MCF 10A (cell line): ENCODE results near the gene FNBP1. TPM values are rescaled to one million over a fixed set of nuclear protein-coding genes. Genes with fewer than 3 reads are reported as not detected.

Experiments used
- BruUV-seq: library from RNA; stranded (reverse); fragments of 400-500 nt; replicated peaks from 2 replicates; lab custom pipeline; 2021; lab: Mats Ljungman, UMichigan
- CTCF ChIA-PET: fragments of 300-600 bp; sonication (Branson Sonifier 250); formaldehyde crosslinking; extraction: SDS; loops from one replicate; lab custom pipeline; 2021; ENCODE audit warnings: antibody characterized with exemption, inconsistent platforms; lab: Yijun Ruan, JAX
- POLR2A ChIA-PET: fragments of 300-600, 350-650 bp; sonication (Branson Sonifier 250); formaldehyde crosslinking; extraction: SDS; loops from one replicate; lab custom pipeline; 2020; ENCODE audit warnings: antibody characterized with exemption, inconsistent platforms; lab: Yijun Ruan, JAX
- DNase-seq: peaks from one replicate; pipeline ENCODE4 v3.0.0-alpha.2; 2018; ENCODE audit not compliant: unreplicated experiment
- H3K27ac Mint-ChIP-seq: one replicate; pipeline ENCODE4 v1.8.0; 2022; ENCODE audit warnings: mild to moderate bottlenecking, low read depth, mixed read lengths; ENCODE audit not compliant: unreplicated experiment
- H3K27me3 Mint-ChIP-seq: one replicate; pipeline ENCODE4 v1.8.0; 2022; ENCODE audit warnings: mixed read lengths; ENCODE audit not compliant: insufficient read depth, unreplicated experiment
- H3K36me3 Mint-ChIP-seq: one replicate; pipeline ENCODE4 v1.8.0; 2022; ENCODE audit warnings: mild to moderate bottlenecking, moderate library complexity, mixed read lengths; ENCODE audit not compliant: insufficient read depth, unreplicated experiment
- H3K4me1 Mint-ChIP-seq: one replicate; pipeline ENCODE4 v1.8.0; 2022; ENCODE audit warnings: mixed read lengths; ENCODE audit not compliant: insufficient read depth, unreplicated experiment
- H3K4me3 Mint-ChIP-seq: one replicate; pipeline ENCODE4 v1.8.0; 2022; ENCODE audit warnings: mild to moderate bottlenecking, moderate library complexity, mixed read lengths; ENCODE audit not compliant: unreplicated experiment
- H3K9me3 Mint-ChIP-seq: one replicate; pipeline ENCODE4 v1.8.0; 2022; ENCODE audit warnings: mixed read lengths; ENCODE audit not compliant: unreplicated experiment
- intact Hi-C: fragments of 100-400 bp; cut with micrococcal nuclease; formaldehyde crosslinking; loops from 2 replicates; pipeline ENCODE4 v1.14.1; 2022
- total RNA-seq: library from RNA; stranded (reverse); gene quantifications from 2 replicates; pipeline ENCODE4 v1.2.3, GENCODE V29; 2022
- TF ChIP-seq, protein P1 (sequence below): fragments of 200-600 bp; IDR thresholded peaks from one replicate; pipeline ENCODE4 v1.8.0; 2022; ENCODE audit warnings: antibody characterized with exemption, mild to moderate bottlenecking; ENCODE audit not compliant: unreplicated experiment

Gene FNBP1
- total RNA-seq, 1 experiment from 2014 or later, result 24.4 TPM

DNA sequence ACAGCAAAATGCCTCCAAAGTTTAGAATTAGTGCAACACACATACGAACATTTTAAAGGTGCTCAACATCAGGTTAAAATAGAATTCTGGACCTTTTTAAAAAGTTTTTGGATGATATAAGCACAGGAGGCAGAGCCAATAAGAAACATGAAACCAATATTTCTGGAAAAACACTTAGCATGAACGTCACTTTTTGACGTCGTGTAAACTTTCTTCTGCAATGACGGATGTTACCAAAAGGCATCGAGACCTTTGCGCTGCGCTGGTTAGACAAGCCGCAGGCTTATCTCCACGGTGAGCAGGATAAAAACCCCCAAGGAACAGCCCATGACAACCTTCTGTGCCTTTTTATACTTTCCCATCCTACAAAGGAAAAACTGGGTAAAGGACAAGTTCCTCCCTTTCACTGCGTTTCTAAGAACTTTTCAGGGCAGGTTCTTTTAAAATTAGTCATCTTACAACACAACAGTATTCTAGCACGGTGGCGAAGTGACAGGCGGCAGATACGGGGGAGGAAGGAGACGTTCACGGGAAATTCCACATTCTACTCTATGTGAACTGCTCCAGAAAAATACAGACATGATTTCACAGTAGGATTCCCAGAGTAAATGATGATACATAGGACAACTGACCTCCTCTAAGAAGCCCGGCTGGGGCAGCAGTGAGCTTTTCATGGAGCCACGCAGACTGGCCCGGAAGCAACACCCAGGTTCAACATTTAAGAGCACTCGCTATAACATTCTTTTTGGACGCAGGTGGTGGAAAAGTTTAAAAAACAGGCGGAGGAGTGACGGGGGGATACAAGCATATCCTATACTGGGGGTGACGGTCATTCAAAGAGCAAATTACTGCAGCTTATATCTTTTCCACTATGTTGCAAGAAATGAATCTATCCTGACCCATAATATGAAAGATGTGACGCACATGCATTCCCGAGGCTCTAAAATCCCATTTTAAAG is 155.4 kb downstream of the FNBP1 start:
- no peak for DNase-seq
- Mint-ChIP-seq H3K4me1 (peaks cover 5% of the 10 kb centered on the region), H3K27me3 (no peaks in the 10 kb centered on the region), H3K9me3 (no peaks in the 10 kb centered on the region), H3K4me3 (no peak overlapping the region), H3K27ac (no peak overlapping the region), H3K36me3 (peaks cover 21% of the 10 kb centered on the region)
- intact Hi-C loops, result loop anchor here (5.0 kb wide), 1 partner anchor 350 kb away; no protein-coding TSS in a partner anchor
- no TSS peak for BruUV-seq
- ChIA-PET CTCF (interaction anchor here (0.5 to 1.4 kb wide), 7 partner anchors 8 to 219 kb away, joined by 3 to 8 read pairs (median 4); no protein-coding TSS in a partner anchor), POLR2A (interaction anchor here (0.5 to 1.1 kb wide), 3 partner anchors 17 to 224 kb away, joined by 3 to 5 read pairs (median 3); partner anchors contain the start of gene GPR107)
- TF ChIP-seq, protein P1, sequence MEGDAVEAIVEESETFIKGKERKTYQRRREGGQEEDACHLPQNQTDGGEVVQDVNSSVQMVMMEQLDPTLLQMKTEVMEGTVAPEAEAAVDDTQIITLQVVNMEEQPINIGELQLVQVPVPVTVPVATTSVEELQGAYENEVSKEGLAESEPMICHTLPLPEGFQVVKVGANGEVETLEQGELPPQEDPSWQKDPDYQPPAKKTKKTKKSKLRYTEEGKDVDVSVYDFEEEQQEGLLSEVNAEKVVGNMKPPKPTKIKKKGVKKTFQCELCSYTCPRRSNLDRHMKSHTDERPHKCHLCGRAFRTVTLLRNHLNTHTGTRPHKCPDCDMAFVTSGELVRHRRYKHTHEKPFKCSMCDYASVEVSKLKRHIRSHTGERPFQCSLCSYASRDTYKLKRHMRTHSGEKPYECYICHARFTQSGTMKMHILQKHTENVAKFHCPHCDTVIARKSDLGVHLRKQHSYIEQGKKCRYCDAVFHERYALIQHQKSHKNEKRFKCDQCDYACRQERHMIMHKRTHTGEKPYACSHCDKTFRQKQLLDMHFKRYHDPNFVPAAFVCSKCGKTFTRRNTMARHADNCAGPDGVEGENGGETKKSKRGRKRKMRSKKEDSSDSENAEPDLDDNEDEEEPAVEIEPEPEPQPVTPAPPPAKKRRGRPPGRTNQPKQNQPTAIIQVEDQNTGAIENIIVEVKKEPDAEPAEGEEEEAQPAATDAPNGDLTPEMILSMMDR, result no peak

DNA sequence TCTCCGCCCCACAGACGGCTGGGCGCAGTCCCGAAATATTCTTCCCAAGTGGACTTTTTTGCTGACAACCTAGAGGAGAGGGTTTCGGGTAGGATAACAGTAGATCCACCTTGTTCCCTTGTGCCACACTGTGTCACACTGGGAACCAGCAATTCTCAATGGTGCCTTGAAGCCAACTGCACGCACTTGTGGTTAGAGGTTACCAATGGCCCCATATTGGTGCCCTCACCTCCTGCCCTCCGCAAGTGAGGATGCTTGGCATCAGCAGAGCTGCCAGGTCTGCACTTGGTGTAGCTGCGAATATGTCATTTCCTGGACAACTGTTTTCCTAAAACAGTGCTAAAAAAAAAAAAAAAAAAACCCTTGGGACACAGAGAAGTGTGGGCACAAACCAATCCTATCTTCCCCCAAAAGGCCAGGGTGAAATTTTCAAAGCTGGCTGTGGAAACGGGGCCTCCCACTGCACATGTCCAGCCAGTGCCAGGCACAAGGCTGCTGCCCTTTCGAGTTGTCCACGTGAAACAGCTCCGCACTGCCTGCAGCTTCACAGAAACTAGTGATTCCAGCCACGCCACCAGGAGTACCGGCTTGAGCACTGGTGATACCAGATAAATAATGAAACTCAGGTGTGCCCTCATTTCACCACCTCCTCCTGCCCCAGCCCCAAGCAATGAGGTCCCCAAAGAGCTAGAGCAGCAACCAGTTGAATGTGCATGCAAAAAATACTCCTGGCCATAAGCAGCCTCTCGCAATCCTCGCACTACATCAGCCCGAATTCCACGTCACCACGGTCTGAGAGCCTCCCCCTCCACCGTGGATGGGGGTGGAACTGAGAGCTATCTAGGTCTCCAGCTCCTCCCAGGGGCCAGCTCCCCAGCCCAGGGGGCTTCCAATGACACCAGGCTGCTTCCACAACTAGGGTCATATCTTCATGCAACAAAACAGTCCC is 156.5 kb downstream of the FNBP1 start:
- Mint-ChIP-seq H3K36me3 (peaks cover 13% of the 10 kb centered on the region), H3K4me3 (peak overlapping the region; percentile 65), H3K4me1 (peaks cover 5% of the 10 kb centered on the region), H3K27me3 (no peaks in the 10 kb centered on the region), H3K27ac (no peak overlapping the region), H3K9me3 (no peaks in the 10 kb centered on the region)
- intact Hi-C loops, result loop anchor here (5.0 kb wide), 1 partner anchor 351 kb away; no protein-coding TSS in a partner anchor
- no TSS peak for BruUV-seq
- no peak for DNase-seq
- CTCF ChIA-PET, result interaction anchor here (0.5 to 2.2 kb wide), 11 partner anchors 9 to 354 kb away, joined by 3 to 8 read pairs (median 4); no protein-coding TSS in a partner anchor
- POLR2A ChIA-PET, result interaction anchor here (0.5 to 1.6 kb wide), 6 partner anchors 17 to 226 kb away, joined by 3 to 9 read pairs (median 3); partner anchors contain the start of gene GPR107
- TF ChIP-seq, protein P1, result no peak

DNA sequence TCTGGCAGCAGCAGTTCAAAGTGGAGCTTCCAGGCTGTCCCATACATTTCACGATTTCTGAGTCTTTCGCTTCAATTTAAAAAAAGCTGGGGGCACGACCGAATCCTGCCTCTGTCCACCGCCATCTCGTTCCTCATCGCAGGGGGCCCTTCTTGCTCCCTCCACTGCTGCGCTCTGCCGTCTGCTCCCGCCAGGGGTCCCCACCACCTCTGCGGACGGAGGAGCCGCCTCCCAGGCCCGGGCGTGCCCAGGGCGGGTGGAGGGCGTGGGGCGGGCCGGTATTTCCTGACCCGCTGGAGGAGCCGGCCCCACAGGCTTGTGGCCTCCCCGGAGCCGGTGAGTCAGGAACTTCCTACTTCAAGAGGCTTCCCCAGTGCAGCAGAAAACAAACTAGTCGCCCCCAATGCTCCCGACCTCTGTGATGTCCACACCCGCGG is 157.3 kb downstream of the FNBP1 start:
- ChIA-PET POLR2A (interaction anchor here (0.6 to 1.6 kb wide), 6 partner anchors 83 to 396 kb away, joined by 3 to 9 read pairs (median 4); partner anchors contain the start of gene GPR107), CTCF (interaction anchor here (0.6 to 2.2 kb wide), 22 partner anchors 8 to 355 kb away, joined by 3 to 8 read pairs (median 3); partner anchors contain the start of gene GPR107)
- H3K9me3 Mint-ChIP-seq, result no peaks in the 10 kb centered on the region
- H3K27me3 Mint-ChIP-seq, result no peaks in the 10 kb centered on the region
- peaks cover 5% of the 10 kb centered on the region for H3K4me1 Mint-ChIP-seq
- peak; percentile 91 for DNase-seq
- peak overlapping the region; percentile 65 for H3K4me3 Mint-ChIP-seq
- intact Hi-C loops, result loop anchor here (1.0 to 5.0 kb wide), 3 partner anchors 157 to 352 kb away; no protein-coding TSS in a partner anchor
- no peak overlapping the region for H3K27ac Mint-ChIP-seq
- TF ChIP-seq, protein P1, result peak; percentile 88
- peaks cover 13% of the 10 kb centered on the region for H3K36me3 Mint-ChIP-seq
- BruUV-seq, result no TSS peak
